DOHH2 (cell line): ENCODE results near the gene NEBL.

ENCODE experiments used
- EZH2phosphoT487 ChIP-seq: fragments of 200-600 bp; sonication (generic); IDR thresholded peaks from 2 replicates; pipeline ENCODE4 v1.6.1; 2017; ENCODE audit warnings: borderline replicate concordance, mild to moderate bottlenecking, antibody characterized with exemption, low read length, moderate library complexity, mixed read lengths
- TF ChIP-seq, protein P1 (sequence below): fragments of 200-600 bp; sonication (generic); IDR thresholded peaks from one replicate; pipeline ENCODE4 v1.5.1; 2014; ENCODE audit warnings: antibody characterized with exemption, mild to moderate bottlenecking, low read depth, low read length; ENCODE audit not compliant: poor library complexity, severe bottlenecking

DNA sequence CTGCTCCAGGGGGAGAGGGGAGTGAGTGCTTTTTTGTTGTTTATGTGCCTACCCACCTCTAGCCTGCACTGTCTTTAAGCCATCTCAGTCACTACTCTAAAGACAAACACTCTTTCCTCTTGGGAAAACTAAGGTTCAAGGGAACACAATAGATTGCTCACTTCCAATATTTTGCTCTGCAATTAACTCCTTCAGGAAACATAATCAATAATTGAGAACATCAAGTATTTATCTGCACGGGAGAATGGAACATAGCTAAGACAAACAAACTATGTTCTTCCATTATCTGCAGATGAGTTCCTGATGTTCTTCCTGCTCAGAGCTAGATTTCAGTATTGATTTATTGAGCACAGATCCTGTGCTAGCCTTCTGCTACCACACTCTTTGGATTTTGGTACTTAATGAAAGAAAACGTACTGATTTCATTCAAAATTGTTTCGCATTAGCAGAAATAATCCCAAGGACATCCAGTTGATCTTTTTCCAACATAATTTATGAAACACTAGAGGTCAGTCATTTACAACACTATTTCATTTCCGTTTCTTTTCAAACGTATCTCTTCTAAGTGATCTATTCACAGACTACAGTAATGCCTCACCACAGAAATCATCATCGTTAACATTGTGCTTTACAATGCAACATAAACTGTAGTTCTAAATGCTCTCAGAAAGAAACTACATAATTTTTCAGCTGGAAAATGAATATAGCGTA, 8.3 kb downstream of the NEBL start:
- TF ChIP-seq, protein P1, sequence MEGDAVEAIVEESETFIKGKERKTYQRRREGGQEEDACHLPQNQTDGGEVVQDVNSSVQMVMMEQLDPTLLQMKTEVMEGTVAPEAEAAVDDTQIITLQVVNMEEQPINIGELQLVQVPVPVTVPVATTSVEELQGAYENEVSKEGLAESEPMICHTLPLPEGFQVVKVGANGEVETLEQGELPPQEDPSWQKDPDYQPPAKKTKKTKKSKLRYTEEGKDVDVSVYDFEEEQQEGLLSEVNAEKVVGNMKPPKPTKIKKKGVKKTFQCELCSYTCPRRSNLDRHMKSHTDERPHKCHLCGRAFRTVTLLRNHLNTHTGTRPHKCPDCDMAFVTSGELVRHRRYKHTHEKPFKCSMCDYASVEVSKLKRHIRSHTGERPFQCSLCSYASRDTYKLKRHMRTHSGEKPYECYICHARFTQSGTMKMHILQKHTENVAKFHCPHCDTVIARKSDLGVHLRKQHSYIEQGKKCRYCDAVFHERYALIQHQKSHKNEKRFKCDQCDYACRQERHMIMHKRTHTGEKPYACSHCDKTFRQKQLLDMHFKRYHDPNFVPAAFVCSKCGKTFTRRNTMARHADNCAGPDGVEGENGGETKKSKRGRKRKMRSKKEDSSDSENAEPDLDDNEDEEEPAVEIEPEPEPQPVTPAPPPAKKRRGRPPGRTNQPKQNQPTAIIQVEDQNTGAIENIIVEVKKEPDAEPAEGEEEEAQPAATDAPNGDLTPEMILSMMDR: peak; percentile 31
- no peak for TF ChIP-seq EZH2phosphoT487
